H9 (cell line): Measurements from ENCODE around the gene PTPRN2. TPM values are rescaled to one million over a fixed set of nuclear protein-coding genes. Genes with fewer than 3 reads are reported as not detected.

Experiments
- DNase-seq: peaks from one replicate; pipeline ENCODE4 v3.0.0-alpha.2; 2017
- H2AFZ ChIP-seq: one replicate; pipeline ENCODE4 v1.6.1; 2013; ENCODE audit warnings: mild to moderate bottlenecking, low read length, control low read depth, moderate library complexity
- H2AK5ac ChIP-seq: 2 replicates; pipeline ENCODE4 v1.6.1; 2013; ENCODE audit warnings: low read length, control low read depth, mixed read lengths; ENCODE audit not compliant: insufficient read length
- H2BK120ac ChIP-seq: one replicate; pipeline ENCODE4 v1.6.1; 2013; ENCODE audit warnings: low read depth, mild to moderate bottlenecking, low read length, control low read depth, inconsistent platforms; ENCODE audit not compliant: poor library complexity, severe bottlenecking
- H2BK12ac ChIP-seq: 2 replicates; pipeline ENCODE4 v1.6.1; 2013; ENCODE audit warnings: low read length, control low read depth, mixed read lengths, low read depth; ENCODE audit not compliant: insufficient read length
- H2BK15ac ChIP-seq: 2 replicates; pipeline ENCODE4 v1.6.1; 2013; ENCODE audit warnings: low read depth, low read length, control low read depth
- H2BK20ac ChIP-seq: one replicate; pipeline ENCODE4 v1.6.1; 2013; ENCODE audit warnings: low read depth, mild to moderate bottlenecking, low read length, control low read depth, inconsistent platforms; ENCODE audit not compliant: poor library complexity, severe bottlenecking
- H2BK5ac ChIP-seq: 2 replicates; pipeline ENCODE4 v1.6.1; 2013; ENCODE audit warnings: low read length, control low read depth, mixed read lengths; ENCODE audit not compliant: insufficient read length
- H3K14ac ChIP-seq: 2 replicates; pipeline ENCODE4 v1.6.1; 2013; ENCODE audit warnings: low read length, control low read depth; ENCODE audit not compliant: insufficient read depth
- H3K18ac ChIP-seq: 2 replicates; pipeline ENCODE4 v1.6.1; 2013; ENCODE audit warnings: low read depth, mild to moderate bottlenecking, mixed read lengths, low read length, control low read depth; ENCODE audit not compliant: insufficient read length
- H3K23ac ChIP-seq: 2 replicates; pipeline ENCODE4 v1.6.1; 2013; ENCODE audit warnings: low read length, control low read depth, mixed read lengths, low read depth; ENCODE audit not compliant: insufficient read length
- H3K23me2 ChIP-seq: 2 replicates; pipeline ENCODE4 v1.6.1; 2013; ENCODE audit warnings: low read depth, mild to moderate bottlenecking, mixed read lengths, low read length, control low read depth; ENCODE audit not compliant: insufficient read length, poor library complexity, severe bottlenecking
- H3K27ac ChIP-seq: 2 replicates; pipeline ENCODE4 v1.5.1; 2013; ENCODE audit warnings: low read length, control low read depth, mixed read lengths, low read depth; ENCODE audit not compliant: insufficient read length
- H3K27me3 ChIP-seq: 2 replicates; pipeline ENCODE4 v1.6.1; 2013; ENCODE audit warnings: low read length, control low read depth, inconsistent platforms; ENCODE audit not compliant: insufficient read depth
- H3K4ac ChIP-seq: 2 replicates; pipeline ENCODE4 v1.6.1; 2013; ENCODE audit warnings: low read depth, mild to moderate bottlenecking, control low read depth, inconsistent platforms, low read length, moderate library complexity
- H3K4me1 ChIP-seq: 2 replicates; pipeline ENCODE4 v1.6.1; 2013; ENCODE audit warnings: low read length, control low read depth, inconsistent platforms; ENCODE audit not compliant: insufficient read depth
- H3K4me2 ChIP-seq: 2 replicates; pipeline ENCODE4 v1.6.1; 2013; ENCODE audit warnings: low read length, control low read depth, mixed read lengths; ENCODE audit not compliant: insufficient read length, insufficient read depth
- H3K56ac ChIP-seq: 2 replicates; pipeline ENCODE4 v1.6.1; 2013; ENCODE audit warnings: low read depth, mild to moderate bottlenecking, mixed read lengths, low read length, control low read depth; ENCODE audit not compliant: insufficient read length
- H3K79me1 ChIP-seq: 2 replicates; pipeline ENCODE4 v1.6.1; 2013; ENCODE audit warnings: low read depth, mild to moderate bottlenecking, moderate library complexity, low read length, control low read depth, inconsistent platforms; ENCODE audit not compliant: insufficient read depth, poor library complexity, severe bottlenecking
- H3K79me2 ChIP-seq: 2 replicates; pipeline ENCODE4 v1.6.1; 2013; ENCODE audit warnings: low read length, control low read depth, inconsistent platforms; ENCODE audit not compliant: insufficient read depth
- H3K9ac ChIP-seq: 2 replicates; pipeline ENCODE4 v1.6.1; 2013; ENCODE audit warnings: low read length, control low read depth, mixed read lengths; ENCODE audit not compliant: insufficient read length; ENCODE audit errors: extremely low read depth
- H3K9me3 ChIP-seq: one replicate; pipeline ENCODE4 v1.6.1; 2013; ENCODE audit warnings: low read depth, low read length, inconsistent platforms; ENCODE audit not compliant: control insufficient read depth
- H3T11ph ChIP-seq: one replicate; pipeline ENCODE4 v1.6.1; 2013; ENCODE audit warnings: mild to moderate bottlenecking, low read length, control low read depth, inconsistent platforms
- H4K20me1 ChIP-seq: one replicate; pipeline ENCODE4 v1.6.1; 2013; ENCODE audit not compliant: control insufficient read depth, insufficient read length, insufficient read depth
- H4K5ac ChIP-seq: 2 replicates; pipeline ENCODE4 v1.6.1; 2013; ENCODE audit warnings: low read depth, mild to moderate bottlenecking, mixed read lengths, low read length, control low read depth; ENCODE audit not compliant: insufficient read length
- H4K8ac ChIP-seq: replicated peaks from 2 replicates; pipeline ENCODE4 v1.6.1; 2013; ENCODE audit warnings: low read length, control low read depth, mixed read lengths, low read depth; ENCODE audit not compliant: insufficient read length
- H4K91ac ChIP-seq: 2 replicates; pipeline ENCODE4 v1.6.1; 2013; ENCODE audit warnings: low read depth, mild to moderate bottlenecking, moderate library complexity, mixed read lengths, low read length, control low read depth; ENCODE audit not compliant: insufficient read length
- H3K27ac Mint-ChIP-seq, 3 experiments: 2 replicates in 2 of 3; 3 replicates in 1 of 3; pipeline ENCODE4 v1.8.0; 2020 to 2021; ENCODE audit warnings: mixed read lengths in 3 of 3, mild to moderate bottlenecking in 1 of 3, moderate library complexity in 1 of 3
- H3K27me3 Mint-ChIP-seq: 2 replicates; pipeline ENCODE4 v1.8.0; 2021; ENCODE audit warnings: low read depth, mild to moderate bottlenecking, moderate library complexity, mixed read lengths
- H3K36me3 Mint-ChIP-seq, 3 experiments: 2 replicates in 2 of 3; 3 replicates in 1 of 3; pipeline ENCODE4 v1.8.0; 2020 to 2021; ENCODE audit warnings: low read depth in 3 of 3, mixed read lengths in 3 of 3; ENCODE audit not compliant: insufficient read depth in 1 of 3
- H3K4me1 Mint-ChIP-seq, 2 experiments: 2 replicates each; pipeline ENCODE4 v1.8.0; 2020; ENCODE audit warnings: mixed read lengths in 2 of 2
- H3K4me3 Mint-ChIP-seq, 2 experiments: 2 replicates in 1 of 2; 3 replicates in 1 of 2; pipeline ENCODE4 v1.8.0; 2020 to 2021; ENCODE audit warnings: mild to moderate bottlenecking in 2 of 2, mixed read lengths in 2 of 2, moderate library complexity in 1 of 2
- H3K9me3 Mint-ChIP-seq, 2 experiments: 2 replicates in 1 of 2; 3 replicates in 1 of 2; pipeline ENCODE4 v1.8.0; 2020; ENCODE audit warnings: mild to moderate bottlenecking in 2 of 2, mixed read lengths in 2 of 2, moderate library complexity in 1 of 2
- WGBS: extraction: QIAGEN DNeasy Blood & Tissue Kit; methylation state at CpG from one replicate; pipeline ENCODE4 v1.1.7; 2013; ENCODE audit warnings: missing lambda C conversion rate, low lambda C conversion rate, mixed read lengths; ENCODE audit not compliant: insufficient read length; ENCODE audit errors: extremely low coverage; 5-methylcytosine and 5-hydroxymethylcytosine counted together
- total RNA-seq: library from RNA; stranded (reverse); gene quantifications from 2 replicates; pipeline ENCODE4 v1.2.1, GENCODE V29; 2021
- TF ChIP-seq, protein P1 (sequence below): fragments of 200-600 bp; sonication (generic); conservative IDR thresholded peaks from 3 replicates; pipeline ENCODE4 v1.8.0; 2021; ENCODE audit warnings: antibody characterized with exemption, mild to moderate bottlenecking

Gene PTPRN2
- total RNA-seq, 1 experiment from 2014 or later: 5.2 TPM

DNA sequence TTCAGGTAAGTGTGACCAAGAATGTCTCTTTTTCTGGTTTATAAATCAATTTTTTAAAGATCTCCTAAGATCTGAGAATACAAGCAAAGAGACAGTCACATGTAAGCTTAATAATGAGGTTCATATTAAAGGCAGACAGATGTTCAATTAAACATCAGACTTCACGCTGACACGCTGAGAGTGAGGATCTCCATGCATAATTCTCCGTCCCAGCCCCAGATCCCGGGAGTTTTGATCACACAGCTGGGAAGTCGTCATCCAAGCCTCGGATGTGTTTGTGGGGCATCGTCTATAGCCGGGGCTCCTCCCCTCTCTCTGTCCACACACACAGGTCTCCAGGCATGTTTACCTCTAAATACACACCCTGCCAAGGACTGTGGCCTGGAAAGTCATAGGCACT lies 223.2 kb downstream of the PTPRN2 start:
- H2BK20ac ChIP-seq: no peak overlapping the region
- Mint-ChIP-seq H3K4me3 (no peak overlapping the region), H3K27me3 (peaks cover 36% of the 10 kb centered on the region), H3K9me3 (no peaks in the 10 kb centered on the region; a peak in 2 of 5 replicates), H3K27ac (no peak overlapping the region), H3K36me3 (no peaks in the 10 kb centered on the region; a peak in 1 of 7 replicates), H3K4me1 (no peaks in the 10 kb centered on the region; a peak in 1 of 4 replicates)
- H3K4ac ChIP-seq: no peak overlapping the region
- H3K18ac ChIP-seq: no peak overlapping the region
- WGBS: no CpG with 5 or more reads among the region's 8 CpGs
- H3K79me2 ChIP-seq: no peaks in the 10 kb centered on the region
- H4K91ac ChIP-seq: no peak overlapping the region
- H3K23ac ChIP-seq: no peak overlapping the region
- H2BK120ac ChIP-seq: no peak overlapping the region
- no peaks in the 10 kb centered on the region for H3K4me1 ChIP-seq
- H2BK15ac ChIP-seq: no peak overlapping the region
- H3K23me2 ChIP-seq: no peaks in the 10 kb centered on the region
- no peak overlapping the region for H3K14ac ChIP-seq
- H4K5ac ChIP-seq: no peak overlapping the region
- H3K27me3 ChIP-seq: no peaks in the 10 kb centered on the region
- DNase-seq: no peak
- no peak overlapping the region for H2BK12ac ChIP-seq
- H3K27ac ChIP-seq: no peak overlapping the region
- no peak overlapping the region for H3K56ac ChIP-seq
- H2AK5ac ChIP-seq: no peak overlapping the region
- no peak overlapping the region for H2AFZ ChIP-seq
- H3K79me1 ChIP-seq: no peaks in the 10 kb centered on the region
- no peak overlapping the region for H3K4me2 ChIP-seq
- no peak overlapping the region for H2BK5ac ChIP-seq
- no peak overlapping the region for H3T11ph ChIP-seq
- TF ChIP-seq, protein P1, sequence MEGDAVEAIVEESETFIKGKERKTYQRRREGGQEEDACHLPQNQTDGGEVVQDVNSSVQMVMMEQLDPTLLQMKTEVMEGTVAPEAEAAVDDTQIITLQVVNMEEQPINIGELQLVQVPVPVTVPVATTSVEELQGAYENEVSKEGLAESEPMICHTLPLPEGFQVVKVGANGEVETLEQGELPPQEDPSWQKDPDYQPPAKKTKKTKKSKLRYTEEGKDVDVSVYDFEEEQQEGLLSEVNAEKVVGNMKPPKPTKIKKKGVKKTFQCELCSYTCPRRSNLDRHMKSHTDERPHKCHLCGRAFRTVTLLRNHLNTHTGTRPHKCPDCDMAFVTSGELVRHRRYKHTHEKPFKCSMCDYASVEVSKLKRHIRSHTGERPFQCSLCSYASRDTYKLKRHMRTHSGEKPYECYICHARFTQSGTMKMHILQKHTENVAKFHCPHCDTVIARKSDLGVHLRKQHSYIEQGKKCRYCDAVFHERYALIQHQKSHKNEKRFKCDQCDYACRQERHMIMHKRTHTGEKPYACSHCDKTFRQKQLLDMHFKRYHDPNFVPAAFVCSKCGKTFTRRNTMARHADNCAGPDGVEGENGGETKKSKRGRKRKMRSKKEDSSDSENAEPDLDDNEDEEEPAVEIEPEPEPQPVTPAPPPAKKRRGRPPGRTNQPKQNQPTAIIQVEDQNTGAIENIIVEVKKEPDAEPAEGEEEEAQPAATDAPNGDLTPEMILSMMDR: no peak
- H4K20me1 ChIP-seq: no peaks in the 10 kb centered on the region
- H4K8ac ChIP-seq: no peak overlapping the region
- no peak overlapping the region for H3K9ac ChIP-seq
- no peaks in the 10 kb centered on the region for H3K9me3 ChIP-seq
